GM12878 (cell line): ENCODE results near the gene MUSTN1. TPM values are rescaled to one million over a fixed set of nuclear protein-coding genes. Genes with fewer than 3 reads are reported as not detected.

Experiments used
- ATAC-seq: fragments of 200-7000 bp; cut with Tn5 transposase; 3 replicates; pipeline ENCODE4 v1.9.1; 2020; ENCODE audit warnings: mild to moderate bottlenecking, moderate library complexity
- BruUV-seq: library from RNA; stranded (reverse); fragments of 400-500 nt; replicated peaks from 2 replicates; lab custom pipeline; 2021; lab: Mats Ljungman, UMichigan
- CTCF ChIA-PET: fragments of 300-600 bp; sonication (Branson Sonifier 250); formaldehyde crosslinking; extraction: SDS; loops from one replicate; lab custom pipeline; 2021; ENCODE audit warnings: inconsistent platforms; lab: Yijun Ruan, JAX
- POLR2A ChIA-PET: fragments of 350-600 bp; formaldehyde crosslinking; extraction: SDS; loops from one replicate; lab custom pipeline; 2021; ENCODE audit warnings: inconsistent platforms; lab: Charles Lee
- RAD21 ChIA-PET: fragments of 300-600 bp; sonication (Branson Sonifier 250); formaldehyde crosslinking; loops from one replicate; lab custom pipeline; 2023; ENCODE audit warnings: antibody characterized with exemption; ENCODE audit not compliant: unreplicated experiment; lab: Charles Lee
- SMC1A ChIA-PET: fragments of 300-600 bp; sonication (Branson Sonifier 250); formaldehyde crosslinking; loops from one replicate; lab custom pipeline; 2023; ENCODE audit not compliant: unreplicated experiment, uncharacterized antibody; lab: Charles Lee
- DNase-seq: peaks from one replicate; pipeline ENCODE4 v3.0.0-alpha.2; 2011; ENCODE audit warnings: low read depth, low spot score
- FAIRE-seq: peaks from 3 replicates; lab custom pipeline; 2011; peaks lifted over from hg19 to GRCh38; lab: Jason Lieb, UNC
- H2AFZ ChIP-seq: 2 replicates; pipeline ENCODE4 v1.6.0; 2011; ENCODE audit warnings: low read depth, low read length, control low read depth; ENCODE audit not compliant: control insufficient read depth
- H3K27ac ChIP-seq: 2 replicates; pipeline ENCODE4 v1.5.1; 2011; ENCODE audit warnings: control low read depth; ENCODE audit not compliant: control insufficient read depth, insufficient read depth
- H3K27me3 ChIP-seq, 2 experiments: replicated peaks in 1 of 2; 2 replicates each; pipeline versions ENCODE4 v1.6.0 to v1.6.1; 2011; ENCODE audit warnings: low read length in 1 of 2; ENCODE audit not compliant: control insufficient read depth in 2 of 2, insufficient read depth in 2 of 2
- H3K36me3 ChIP-seq, 2 experiments: 2 replicates each; pipeline ENCODE4 v1.5.1; 2011; ENCODE audit warnings: low read length in 1 of 2; ENCODE audit not compliant: control insufficient read depth in 2 of 2, insufficient read depth in 2 of 2
- H3K4me1 ChIP-seq: 2 replicates; pipeline ENCODE4 v1.6.1; 2011; ENCODE audit warnings: mild to moderate bottlenecking, low read length, moderate library complexity, mixed read lengths; ENCODE audit not compliant: control insufficient read depth, insufficient read depth
- H3K4me2 ChIP-seq: 2 replicates; pipeline ENCODE4 v1.6.0; 2011; ENCODE audit warnings: control low read depth; ENCODE audit not compliant: control insufficient read depth, insufficient read depth
- H3K4me3 ChIP-seq: fragments of 200-600 bp; sonication (generic); 2 replicates; pipeline ENCODE4 v1.5.1; 2016
- H3K79me2 ChIP-seq: 2 replicates; pipeline ENCODE4 v1.6.0; 2011; ENCODE audit warnings: low read length; ENCODE audit not compliant: control insufficient read depth, insufficient read depth
- H3K9ac ChIP-seq: 2 replicates; pipeline ENCODE4 v1.8.0; 2011; ENCODE audit warnings: low read length, control low read depth, mixed read lengths; ENCODE audit not compliant: control insufficient read depth, insufficient read depth
- H3K9me3 ChIP-seq: replicated peaks from 3 replicates; pipeline ENCODE4 v1.5.1; 2011; ENCODE audit warnings: mild to moderate bottlenecking, low read length; ENCODE audit not compliant: control insufficient read depth, insufficient read depth
- H4K20me1 ChIP-seq: 2 replicates; pipeline ENCODE4 v1.6.0; 2011; ENCODE audit not compliant: control insufficient read depth, insufficient read depth
- ASH2L ChIP-seq: fragments of 300-600, 200-600 bp; sonication (generic); IDR thresholded peaks from 2 replicates; pipeline ENCODE4 v1.6.1; 2017; ENCODE audit warnings: low read depth, mild to moderate bottlenecking, borderline replicate concordance
- E4F1 ChIP-seq: fragments of 450-650 bp; IDR thresholded peaks from 2 replicates; pipeline ENCODE4 v1.6.1; 2018; ENCODE audit warnings: borderline replicate concordance, mild to moderate bottlenecking; ENCODE audit not compliant: partially characterized antibody
- EED ChIP-seq: sonication (generic); IDR thresholded peaks from 2 replicates; pipeline ENCODE4 v1.6.1; 2016; ENCODE audit warnings: antibody characterized with exemption, low read depth
- FOS ChIP-seq: IDR thresholded peaks from 3 replicates; pipeline ENCODE4 v1.6.1; 2011; ENCODE audit warnings: borderline replicate concordance; ENCODE audit not compliant: insufficient read length; ENCODE audit errors: extremely low read depth
- JUNB ChIP-seq: IDR thresholded peaks from 2 replicates; pipeline ENCODE4 v1.6.1; 2016; ENCODE audit warnings: antibody characterized with exemption, mild to moderate bottlenecking
- JUND ChIP-seq: IDR thresholded peaks from 2 replicates; pipeline ENCODE4 v1.6.1; 2012; ENCODE audit warnings: low read depth, mild to moderate bottlenecking, low read length, improper control_type of control experiment, moderate library complexity
- KDM1A ChIP-seq: fragments of 200-600 bp; sonication (generic); IDR thresholded peaks from 2 replicates; pipeline ENCODE4 v1.6.1; 2016; ENCODE audit warnings: borderline replicate concordance
- NFYB ChIP-seq: IDR thresholded peaks from 2 replicates; pipeline ENCODE4 v1.6.1; 2011; ENCODE audit warnings: low read depth, mild to moderate bottlenecking, low read length, improper control_type of control experiment, moderate library complexity; ENCODE audit not compliant: insufficient read depth
- NR2C2 ChIP-seq: IDR thresholded peaks from 2 replicates; pipeline ENCODE4 v1.6.1; 2011; ENCODE audit warnings: borderline replicate concordance, low read depth; ENCODE audit not compliant: control insufficient read depth, insufficient read length
- RFX5 ChIP-seq: IDR thresholded peaks from 2 replicates; pipeline ENCODE4 v1.6.1; 2011; ENCODE audit warnings: low read depth, low read length, improper control_type of control experiment
- RUNX3 ChIP-seq: IDR thresholded peaks from 2 replicates; pipeline ENCODE4 v1.6.1; 2012; ENCODE audit warnings: low read length, inconsistent platforms
- ZBTB11 ChIP-seq: fragments of 450-650 bp; formaldehyde crosslinking; IDR thresholded peaks from 2 replicates; pipeline ENCODE4 v1.5.0; 2022; ENCODE audit warnings: mild to moderate bottlenecking, missing genetic modification characterization
- ZNF217 ChIP-seq: fragments of 450-650 bp; IDR thresholded peaks from 2 replicates; pipeline ENCODE4 v1.6.1; 2017; ENCODE audit warnings: antibody characterized with exemption, mild to moderate bottlenecking
- ZNF687 ChIP-seq: fragments of 450-650 bp; IDR thresholded peaks from 2 replicates; pipeline ENCODE4 v1.6.1; 2017; ENCODE audit warnings: mild to moderate bottlenecking, moderate library complexity
- WGBS: methylation state at CpG from one replicate; pipeline ENCODE4 v1.1.6; 2016; ENCODE audit warnings: low lambda C conversion rate; ENCODE audit not compliant: insufficient replicate concordance, insufficient coverage; ENCODE audit errors: missing lambda C conversion rate; 5-methylcytosine and 5-hydroxymethylcytosine counted together
- in situ Hi-C: fragments of 300-500 bp; cut with MboI; formaldehyde crosslinking; loops from 9 replicates; pipeline ENCODE4 v1.14.3; 2018; ENCODE audit warnings: mixed read lengths
- intact Hi-C: fragments of 100-400 bp; cut with micrococcal nuclease; formaldehyde crosslinking; loops from one replicate; pipeline ENCODE4 v1.14.2; 2022; ENCODE audit not compliant: unreplicated experiment
- polyA plus RNA-seq, 11 experiments: library from polyadenylated mRNA; depleted of rRNA in 4 of 11; unstranded in 6 of 11; stranded (reverse) in 5 of 11; fragments of >200 nt; fragmentation: Nextera tagmentation in 4 of 11; fragmentation: Illumina TruSeq in 1 of 11; extraction: Ambion mirVana in 4 of 11; extraction: Trizol in 1 of 11; gene quantifications; 1 replicate in 1 of 11; 2 replicates in 10 of 11; pipeline versions ENCODE4 v1.2.1 to v1.2.3, GENCODE V29; 2011 to 2016; ENCODE audit warnings: inconsistent platforms in 2 of 11, missing spikeins in 2 of 11, low read depth in 1 of 11
- total RNA-seq, 4 experiments: library from RNA; depleted of rRNA in 3 of 4; stranded (reverse); fragments of >200 nt in 3 of 4; fragmentation: Illumina TruSeq in 1 of 4; extraction: Trizol in 1 of 4; gene quantifications; 2 replicates each; pipeline versions ENCODE4 v1.2.1 to v1.2.3, GENCODE V29; 2013 to 2021

Gene MUSTN1
- total and polyA plus RNA-seq, 10 of the 15 experiments (the other 5 are each of a cell fraction or from before 2014, with no cell fraction given) = 0.35 to 4.5 (median 1.2) TPM; not detected in 2

GRCh38 chr3:52836986-52837385, 2.2 kb upstream of the MUSTN1 start:
- CTCF ChIA-PET = interaction anchor here (1.2 to 1.6 kb wide), 2 partner anchors 9 to 16 kb away, joined by 3 to 6 read pairs; no protein-coding TSS in a partner anchor
- intact Hi-C loops (no loop called here), in situ Hi-C loops (no loop called here)
- BruUV-seq = no TSS peak
- POLR2A ChIA-PET = no interaction called here
- 95% methylated on average over 4 of the region's 4 CpGs for WGBS
- no peaks in the 10 kb centered on the region for H4K20me1 ChIP-seq
- no peak for FAIRE-seq
- TF ChIP-seq RUNX3 (no peak), FOS (no peak), E4F1 (no peak), ZNF217 (no peak), ZNF687 (no peak), JUNB (no peak), NR2C2 (no peak), RFX5 (no peak), EED (no peak), KDM1A (no peak), JUND (no peak), NFYB (no peak), ZBTB11 (no peak), ASH2L (no peak)
- TF ChIP-seq, all 136 proteins: peak for 0
- ChIA-PET RAD21 (no interaction called here), SMC1A (interaction anchor here (0.9 to 1.9 kb wide), 3 partner anchors 9 to 98 kb away, joined by 3 to 6 read pairs (median 4); no protein-coding TSS in a partner anchor)
- Histone ChIP-seq H3K36me3 (peaks cover 1 to 5% of the 10 kb centered on the region in 2 experiments; a peak in 3 of 4 replicates), H3K4me1 (no peaks in the 10 kb centered on the region; the same call in 1 of the 2 replicates), H3K4me3 (no peak overlapping the region), H3K79me2 (no peaks in the 10 kb centered on the region), H3K9me3 (no peaks in the 10 kb centered on the region), H2AFZ (no peak overlapping the region), H3K27me3 (no peaks in the 10 kb centered on the region), H3K9ac (no peak overlapping the region), H3K27ac (no peak overlapping the region), H3K4me2 (no peak overlapping the region)
- DNase-seq (no peak), ATAC-seq (no peak)
